Measurements from ENCODE around the gene CDC42BPA. TPM values are rescaled to one million over a fixed set of nuclear protein-coding genes. Genes with fewer than 3 reads are reported as not detected.
A peak's percentile ranks its signal among the peaks of the same experiment; 100 is the strongest.

The CDC42BPA gene
- total RNA-seq, 1 donor from 2014 or later, result 40.3 TPM

- no peak for TF ChIP-seq CTCF (IDR thresholded peaks at IDR 0.05)
- ATAC-seq (no peak), DNase-seq (no peak)
- Histone ChIP-seq H3K27ac (no peak overlapping the region), H3K27me3 (ENCODE audit: low read depth) (no peaks in the 10 kb centered on the region), H3K9me3 (no peaks in the 10 kb centered on the region), H3K36me3 (no peaks in the 10 kb centered on the region), H3K4me3 (no peak overlapping the region), H3K4me1 (peaks cover 8% of the 10 kb centered on the region)
- intact Hi-C loops (cut with DNase I), result no loop called here
These were observed 4.1 kb upstream of the CDC42BPA start for GRCh38 chr1:227322376-227322775.

GRCh38 chr1:227321035-227321434 is 2.7 kb upstream of the CDC42BPA start:
- ATAC-seq (no peak), DNase-seq (no peak)
- Histone ChIP-seq H3K4me1 (peaks cover 13% of the 10 kb centered on the region), H3K9me3 (no peaks in the 10 kb centered on the region), H3K36me3 (no peaks in the 10 kb centered on the region), H3K4me3 (no peak overlapping the region), H3K27me3 (ENCODE audit: low read depth) (no peaks in the 10 kb centered on the region), H3K27ac (no peak overlapping the region)
- intact Hi-C loops (cut with DNase I), result no loop called here
- TF ChIP-seq CTCF (IDR thresholded peaks at IDR 0.05), result no peak

GRCh38 chr1:227320476-227320875 is 2.2 kb upstream of the CDC42BPA start:
- ATAC-seq (no peak), DNase-seq (no peak)
- no peak overlapping the region for H3K4me3 ChIP-seq
- H3K27me3 ChIP-seq (ENCODE audit: low read depth), result no peaks in the 10 kb centered on the region
- no peak overlapping the region for H3K27ac ChIP-seq
- peaks cover 13% of the 10 kb centered on the region for H3K4me1 ChIP-seq
- no peaks in the 10 kb centered on the region for H3K9me3 ChIP-seq
- no peaks in the 10 kb centered on the region for H3K36me3 ChIP-seq
- intact Hi-C loops (cut with DNase I), result no loop called here
- TF ChIP-seq CTCF (IDR thresholded peaks at IDR 0.05), result no peak

GRCh38 chr1:227318853-227319607 is 738 bp upstream of the CDC42BPA start:
- no peak for DNase-seq
- H3K9me3 ChIP-seq, result no peaks in the 10 kb centered on the region
- intact Hi-C loops (cut with DNase I), result no loop called here
- H3K36me3 ChIP-seq, result no peaks in the 10 kb centered on the region
- peak overlapping the region; percentile 92 for H3K27ac ChIP-seq
- peaks cover 23% of the 10 kb centered on the region for H3K4me1 ChIP-seq
- H3K27me3 ChIP-seq (ENCODE audit: low read depth), result no peaks in the 10 kb centered on the region
- peak overlapping the region; percentile 87 for H3K4me3 ChIP-seq
- peak; percentile 34 to 54 for ATAC-seq
- no peak for TF ChIP-seq CTCF (IDR thresholded peaks at IDR 0.05)

GRCh38 chr1:227317523-227318015 is 723 bp downstream of the CDC42BPA start:
- intact Hi-C loops (cut with DNase I), result no loop called here
- ATAC-seq, result peak; percentile 2 to 40
- DNase-seq, result peak; percentile 57

More at GRCh38 chr1:227317523-227318015, 723 bp downstream of the CDC42BPA start:
- Histone ChIP-seq H3K27me3 (ENCODE audit: low read depth) (no peaks in the 10 kb centered on the region), H3K36me3 (no peaks in the 10 kb centered on the region), H3K4me3 (peak overlapping the region; percentile 87), H3K4me1 (peaks cover 32% of the 10 kb centered on the region), H3K27ac (peak overlapping the region; percentile 92), H3K9me3 (no peaks in the 10 kb centered on the region)
- no peak for TF ChIP-seq CTCF (IDR thresholded peaks at IDR 0.05)
